ENCODE measurements around the gene CACNA2D2.

DNA sequence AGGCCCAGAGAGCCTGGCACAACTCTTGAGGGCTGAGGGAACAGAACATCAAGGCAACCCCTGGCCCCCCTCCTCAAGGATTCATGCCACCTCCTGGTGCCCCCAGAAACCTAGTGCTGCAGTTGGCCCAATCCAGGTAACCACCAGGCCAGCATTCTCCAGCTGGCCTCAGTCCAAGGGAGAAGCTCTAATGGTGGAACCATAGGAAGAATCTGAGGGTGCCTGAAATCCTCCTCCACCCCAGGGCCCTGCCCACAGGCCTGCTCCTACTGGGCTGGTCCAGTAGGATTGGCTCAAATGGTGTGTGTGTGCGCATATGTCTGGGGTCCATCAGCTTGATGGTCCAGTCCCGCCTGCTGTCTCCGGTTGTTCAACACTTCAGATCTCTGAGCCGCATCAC lies 188.6 kb downstream of the CACNA2D2 start:
- TF ChIP-seq, protein P1, sequence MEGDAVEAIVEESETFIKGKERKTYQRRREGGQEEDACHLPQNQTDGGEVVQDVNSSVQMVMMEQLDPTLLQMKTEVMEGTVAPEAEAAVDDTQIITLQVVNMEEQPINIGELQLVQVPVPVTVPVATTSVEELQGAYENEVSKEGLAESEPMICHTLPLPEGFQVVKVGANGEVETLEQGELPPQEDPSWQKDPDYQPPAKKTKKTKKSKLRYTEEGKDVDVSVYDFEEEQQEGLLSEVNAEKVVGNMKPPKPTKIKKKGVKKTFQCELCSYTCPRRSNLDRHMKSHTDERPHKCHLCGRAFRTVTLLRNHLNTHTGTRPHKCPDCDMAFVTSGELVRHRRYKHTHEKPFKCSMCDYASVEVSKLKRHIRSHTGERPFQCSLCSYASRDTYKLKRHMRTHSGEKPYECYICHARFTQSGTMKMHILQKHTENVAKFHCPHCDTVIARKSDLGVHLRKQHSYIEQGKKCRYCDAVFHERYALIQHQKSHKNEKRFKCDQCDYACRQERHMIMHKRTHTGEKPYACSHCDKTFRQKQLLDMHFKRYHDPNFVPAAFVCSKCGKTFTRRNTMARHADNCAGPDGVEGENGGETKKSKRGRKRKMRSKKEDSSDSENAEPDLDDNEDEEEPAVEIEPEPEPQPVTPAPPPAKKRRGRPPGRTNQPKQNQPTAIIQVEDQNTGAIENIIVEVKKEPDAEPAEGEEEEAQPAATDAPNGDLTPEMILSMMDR (IDR thresholded peaks at IDR 0.05), result no peak
- TF ChIP-seq POLR2AphosphoS5 (IDR thresholded peaks at IDR 0.05), result no peak
